Loucy (cell line): Measurements from ENCODE around the gene TP63.
A peak's percentile ranks its signal among the peaks of the same experiment; 100 is the strongest.

ENCODE experiments used
- H2AFZ ChIP-seq: fragments of 200-600 bp; sonication (generic); 2 replicates; pipeline ENCODE4 v1.6.0; 2016; ENCODE audit warnings: antibody characterized with exemption, mild to moderate bottlenecking, low read length, moderate library complexity
- H3F3A ChIP-seq: fragments of 200-600 bp; 2 replicates; pipeline ENCODE4 v1.6.0; 2016; ENCODE audit warnings: antibody characterized with exemption, low read depth, mild to moderate bottlenecking
- H3K27me3 ChIP-seq: fragments of 200-600 bp; sonication (generic); 2 replicates; pipeline ENCODE4 v1.6.1; 2014; ENCODE audit warnings: low read length, mild to moderate bottlenecking; ENCODE audit not compliant: insufficient read depth, poor library complexity, severe bottlenecking
- H3K36me3 ChIP-seq: fragments of 200-600 bp; sonication (generic); 2 replicates; pipeline ENCODE4 v1.6.1; 2016; ENCODE audit warnings: low read length; ENCODE audit not compliant: insufficient read depth
- H3K4me1 ChIP-seq: fragments of 200-600 bp; sonication (generic); 2 replicates; pipeline ENCODE4 v1.5.1; 2014; ENCODE audit warnings: low read length, mild to moderate bottlenecking; ENCODE audit not compliant: insufficient read depth, poor library complexity, severe bottlenecking
- H3K4me2 ChIP-seq: fragments of 200-600 bp; sonication (generic); 2 replicates; pipeline ENCODE4 v1.6.0; 2014; ENCODE audit warnings: antibody characterized with exemption, low read length, low read depth, mild to moderate bottlenecking; ENCODE audit not compliant: poor library complexity, severe bottlenecking
- H3K4me3 ChIP-seq: fragments of 200-600 bp; sonication (generic); 2 replicates; pipeline ENCODE4 v1.5.1; 2014; ENCODE audit warnings: low read length, mild to moderate bottlenecking, mixed read lengths; ENCODE audit not compliant: poor library complexity, severe bottlenecking
- H3K79me2 ChIP-seq: fragments of 200-600 bp; sonication (generic); 2 replicates; pipeline ENCODE4 v1.6.1; 2014; ENCODE audit warnings: low read length; ENCODE audit not compliant: insufficient read depth
- H3K9ac ChIP-seq: fragments of 200-600 bp; sonication (generic); 2 replicates; pipeline ENCODE4 v1.6.0; 2014; ENCODE audit warnings: mild to moderate bottlenecking, low read depth, low read length, moderate library complexity; ENCODE audit not compliant: poor library complexity, severe bottlenecking
- H3K9me2 ChIP-seq: fragments of 200-600 bp; sonication (generic); replicated peaks from 2 replicates; pipeline ENCODE4 v1.6.1; 2016; ENCODE audit warnings: low read depth, low read length, mixed read lengths
- H3K9me3 ChIP-seq: fragments of 200-600 bp; sonication (generic); 2 replicates; pipeline ENCODE4 v1.6.1; 2014; ENCODE audit warnings: mild to moderate bottlenecking, antibody characterized with exemption, low read length, low read depth; ENCODE audit not compliant: insufficient read depth
- H4K20me1 ChIP-seq: fragments of 200-600 bp; sonication (generic); 2 replicates; pipeline ENCODE4 v1.6.0; 2014; ENCODE audit warnings: antibody characterized with exemption, low read length, mild to moderate bottlenecking; ENCODE audit not compliant: insufficient read depth, poor library complexity, severe bottlenecking
- CTCF ChIP-seq: fragments of 200-600 bp; sonication (generic); conservative IDR thresholded peaks from 2 replicates; pipeline ENCODE4 v1.5.1; 2014; ENCODE audit warnings: mild to moderate bottlenecking, antibody characterized with exemption, low read length
- EZH2phosphoT487 ChIP-seq: fragments of 200-600 bp; IDR thresholded peaks from 2 replicates; pipeline ENCODE4 v1.6.1; 2018; ENCODE audit warnings: antibody characterized with exemption, mild to moderate bottlenecking, moderate library complexity, borderline replicate concordance

The TP63 gene

GRCh38 chr3:189641776-189642175, 10.6 kb downstream of the TP63 start:
- no peaks in the 10 kb centered on the region for H3K27me3 ChIP-seq
- H4K20me1 ChIP-seq: no peaks in the 10 kb centered on the region
- TF ChIP-seq EZH2phosphoT487 (no peak), CTCF (no peak)
- no peak overlapping the region for H3K4me3 ChIP-seq
- 0 out of 2 replicates have a peak, but pooled peaks cover 3% of the 10 kb centered on the region for H3K9me3 ChIP-seq
- H3K79me2 ChIP-seq: no peaks in the 10 kb centered on the region
- H3K4me1 ChIP-seq: peaks cover 29% of the 10 kb centered on the region
- H3F3A ChIP-seq: no peaks in the 10 kb centered on the region
- no peak overlapping the region for H2AFZ ChIP-seq
- peak overlapping the region; percentile 26 for H3K4me2 ChIP-seq
- H3K9me2 ChIP-seq: no peaks in the 10 kb centered on the region
- no peaks in the 10 kb centered on the region for H3K36me3 ChIP-seq
- H3K9ac ChIP-seq: no peak overlapping the region

- Histone ChIP-seq H3K9me3 (0 out of 2 replicates have a peak, but pooled peaks cover 3% of the 10 kb centered on the region), H3K9me2 (no peaks in the 10 kb centered on the region), H3K4me2 (no peak overlapping the region), H3K4me1 (peaks cover 5% of the 10 kb centered on the region), H3K79me2 (no peaks in the 10 kb centered on the region), H3K36me3 (no peaks in the 10 kb centered on the region), H3K4me3 (no peak overlapping the region), H3K9ac (no peak overlapping the region), H3F3A (no peaks in the 10 kb centered on the region), H4K20me1 (no peaks in the 10 kb centered on the region), H3K27me3 (no peaks in the 10 kb centered on the region), H2AFZ (no peak overlapping the region)
- TF ChIP-seq CTCF (no peak), EZH2phosphoT487 (no peak)
These were observed 15.8 kb downstream of the TP63 start for GRCh38 chr3:189646853-189647542.

DNA sequence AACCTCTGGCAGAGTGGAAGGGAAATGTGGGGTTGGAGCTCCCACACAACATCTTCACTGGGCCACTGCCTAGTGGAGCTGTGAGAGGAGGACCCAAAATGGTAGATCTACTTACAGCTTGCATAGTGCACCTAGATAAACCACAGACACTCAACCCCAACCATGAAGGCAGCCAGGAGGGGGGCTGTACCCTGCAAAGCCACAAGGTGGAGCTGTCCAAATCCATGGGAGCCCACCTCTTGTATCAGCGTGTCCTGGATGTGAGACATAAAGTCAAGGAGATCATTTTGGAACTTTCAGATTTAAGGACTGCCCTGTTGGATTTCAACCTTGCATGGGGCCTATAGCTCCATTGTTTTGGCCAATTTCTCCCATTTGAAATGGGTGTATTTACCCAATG, 20.9 kb downstream of the TP63 start:
- H3K4me3 ChIP-seq: no peak overlapping the region
- H3K9ac ChIP-seq: no peak overlapping the region
- H3K4me1 ChIP-seq: no peaks in the 10 kb centered on the region
- H4K20me1 ChIP-seq: no peaks in the 10 kb centered on the region
- no peaks in the 10 kb centered on the region for H3F3A ChIP-seq
- TF ChIP-seq EZH2phosphoT487: no peak
- peak; percentile 76 for TF ChIP-seq CTCF
- no peaks in the 10 kb centered on the region for H3K36me3 ChIP-seq
- no peaks in the 10 kb centered on the region for H3K79me2 ChIP-seq
- no peaks in the 10 kb centered on the region for H3K9me2 ChIP-seq
- no peak overlapping the region for H2AFZ ChIP-seq
- H3K27me3 ChIP-seq: no peaks in the 10 kb centered on the region
- peaks cover 6% of the 10 kb centered on the region; the same call in 1 of the 2 replicates for H3K9me3 ChIP-seq
- no peak overlapping the region for H3K4me2 ChIP-seq
